ENCODE measurements around the gene BARHL1. TPM values are rescaled to one million over a fixed set of nuclear protein-coding genes. Genes with fewer than 3 reads are reported as not detected.

Gene BARHL1
- total RNA-seq, 1 experiment from 2014 or later = 0.15 TPM

GRCh38 chr9:132591244-132591643, 8.8 kb downstream of the BARHL1 start:
- peaks cover 70% of the 10 kb centered on the region for H3K27me3 Mint-ChIP-seq (ENCODE audit: low read depth)
- peaks cover 47% of the 10 kb centered on the region for H3K4me1 Mint-ChIP-seq

DNA sequence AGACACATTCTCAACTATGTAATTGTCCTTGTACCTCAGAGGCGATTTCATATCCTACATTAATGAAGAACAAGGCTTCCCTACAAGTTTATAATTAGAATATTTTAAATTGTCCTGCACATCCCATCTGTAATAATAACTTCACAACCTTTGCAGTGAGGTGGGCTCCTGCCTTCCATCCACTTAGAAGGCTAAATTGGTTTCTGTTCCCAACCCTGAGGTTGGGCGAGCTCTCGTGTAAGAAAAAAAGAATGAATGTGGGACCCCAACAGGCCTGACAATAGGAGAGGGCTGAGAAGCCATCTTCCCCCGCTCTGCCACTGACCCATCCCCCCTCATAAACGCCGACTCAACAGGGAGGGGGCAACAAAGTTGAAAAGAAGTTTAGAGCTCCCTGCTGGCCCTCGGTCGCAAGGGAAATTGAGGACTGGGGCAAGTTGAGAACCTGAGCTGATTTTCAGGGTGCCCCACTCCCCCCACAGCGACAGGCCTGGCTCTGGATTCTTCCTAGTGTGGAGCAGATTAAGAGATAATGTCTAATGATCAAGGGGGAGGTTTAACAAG, 9.4 kb downstream of the BARHL1 start:
- peaks cover 64% of the 10 kb centered on the region for H3K27me3 Mint-ChIP-seq (ENCODE audit: low read depth)
- H3K4me3 Mint-ChIP-seq = peak overlapping the region; percentile 66
- ChIA-PET POLR2A (no interaction called here), CTCF (interaction anchor here (0.6 to 1.4 kb wide), 6 partner anchors 12 to 246 kb away, joined by 3 to 4 read pairs (median 3); partner anchors contain the start of genes DDX31 and GTF3C4)
- DNase-seq (ENCODE audit: low spot score) = no peak
- peak; percentile 9 for ATAC-seq
- peaks cover 41% of the 10 kb centered on the region for H3K4me1 Mint-ChIP-seq
- no peaks in the 10 kb centered on the region for H3K9me3 Mint-ChIP-seq
- H3K27ac Mint-ChIP-seq = peak overlapping the region; percentile 80
- H3K36me3 Mint-ChIP-seq = peaks cover 19% of the 10 kb centered on the region
- TF ChIP-seq PRRX2 (CRISPR knock-in tag; IDR thresholded peaks at IDR 0.05) (no peak), FOXP4 (CRISPR knock-in tag; IDR thresholded peaks at IDR 0.05) (0 out of 2 replicates have a peak, but pooled peaks have one; percentile 22)
- TF ChIP-seq, protein P1, sequence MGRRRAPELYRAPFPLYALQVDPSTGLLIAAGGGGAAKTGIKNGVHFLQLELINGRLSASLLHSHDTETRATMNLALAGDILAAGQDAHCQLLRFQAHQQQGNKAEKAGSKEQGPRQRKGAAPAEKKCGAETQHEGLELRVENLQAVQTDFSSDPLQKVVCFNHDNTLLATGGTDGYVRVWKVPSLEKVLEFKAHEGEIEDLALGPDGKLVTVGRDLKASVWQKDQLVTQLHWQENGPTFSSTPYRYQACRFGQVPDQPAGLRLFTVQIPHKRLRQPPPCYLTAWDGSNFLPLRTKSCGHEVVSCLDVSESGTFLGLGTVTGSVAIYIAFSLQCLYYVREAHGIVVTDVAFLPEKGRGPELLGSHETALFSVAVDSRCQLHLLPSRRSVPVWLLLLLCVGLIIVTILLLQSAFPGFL (CRISPR knock-in tag; IDR thresholded peaks at IDR 0.05; ENCODE audit: borderline replicate concordance) = no peak
- TF ChIP-seq, protein P2, sequence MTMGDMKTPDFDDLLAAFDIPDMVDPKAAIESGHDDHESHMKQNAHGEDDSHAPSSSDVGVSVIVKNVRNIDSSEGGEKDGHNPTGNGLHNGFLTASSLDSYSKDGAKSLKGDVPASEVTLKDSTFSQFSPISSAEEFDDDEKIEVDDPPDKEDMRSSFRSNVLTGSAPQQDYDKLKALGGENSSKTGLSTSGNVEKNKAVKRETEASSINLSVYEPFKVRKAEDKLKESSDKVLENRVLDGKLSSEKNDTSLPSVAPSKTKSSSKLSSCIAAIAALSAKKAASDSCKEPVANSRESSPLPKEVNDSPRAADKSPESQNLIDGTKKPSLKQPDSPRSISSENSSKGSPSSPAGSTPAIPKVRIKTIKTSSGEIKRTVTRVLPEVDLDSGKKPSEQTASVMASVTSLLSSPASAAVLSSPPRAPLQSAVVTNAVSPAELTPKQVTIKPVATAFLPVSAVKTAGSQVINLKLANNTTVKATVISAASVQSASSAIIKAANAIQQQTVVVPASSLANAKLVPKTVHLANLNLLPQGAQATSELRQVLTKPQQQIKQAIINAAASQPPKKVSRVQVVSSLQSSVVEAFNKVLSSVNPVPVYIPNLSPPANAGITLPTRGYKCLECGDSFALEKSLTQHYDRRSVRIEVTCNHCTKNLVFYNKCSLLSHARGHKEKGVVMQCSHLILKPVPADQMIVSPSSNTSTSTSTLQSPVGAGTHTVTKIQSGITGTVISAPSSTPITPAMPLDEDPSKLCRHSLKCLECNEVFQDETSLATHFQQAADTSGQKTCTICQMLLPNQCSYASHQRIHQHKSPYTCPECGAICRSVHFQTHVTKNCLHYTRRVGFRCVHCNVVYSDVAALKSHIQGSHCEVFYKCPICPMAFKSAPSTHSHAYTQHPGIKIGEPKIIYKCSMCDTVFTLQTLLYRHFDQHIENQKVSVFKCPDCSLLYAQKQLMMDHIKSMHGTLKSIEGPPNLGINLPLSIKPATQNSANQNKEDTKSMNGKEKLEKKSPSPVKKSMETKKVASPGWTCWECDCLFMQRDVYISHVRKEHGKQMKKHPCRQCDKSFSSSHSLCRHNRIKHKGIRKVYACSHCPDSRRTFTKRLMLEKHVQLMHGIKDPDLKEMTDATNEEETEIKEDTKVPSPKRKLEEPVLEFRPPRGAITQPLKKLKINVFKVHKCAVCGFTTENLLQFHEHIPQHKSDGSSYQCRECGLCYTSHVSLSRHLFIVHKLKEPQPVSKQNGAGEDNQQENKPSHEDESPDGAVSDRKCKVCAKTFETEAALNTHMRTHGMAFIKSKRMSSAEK (CRISPR knock-in tag; IDR thresholded peaks at IDR 0.05; ENCODE audit: borderline replicate concordance) = no peak

More at GRCh38 chr9:132591244-132591643, 8.8 kb downstream of the BARHL1 start:
- Mint-ChIP-seq H3K36me3 (peaks cover 15% of the 10 kb centered on the region), H3K9me3 (no peaks in the 10 kb centered on the region), H3K4me3 (peak overlapping the region; percentile 66), H3K27ac (0 out of 2 replicates have a peak overlapping the region, but pooled peaks have one; percentile 80)
- ChIA-PET CTCF (interaction anchor here (0.6 to 1.4 kb wide), 5 partner anchors 12 to 221 kb away, joined by 3 to 4 read pairs (median 3); partner anchors contain the start of genes DDX31 and GTF3C4), POLR2A (interaction anchor here (1.5 kb wide), 1 partner anchor 79 kb away, joined by 5 read pairs; the partner anchor contains the start of genes DDX31 and GTF3C4)
- TF ChIP-seq, protein P3, sequence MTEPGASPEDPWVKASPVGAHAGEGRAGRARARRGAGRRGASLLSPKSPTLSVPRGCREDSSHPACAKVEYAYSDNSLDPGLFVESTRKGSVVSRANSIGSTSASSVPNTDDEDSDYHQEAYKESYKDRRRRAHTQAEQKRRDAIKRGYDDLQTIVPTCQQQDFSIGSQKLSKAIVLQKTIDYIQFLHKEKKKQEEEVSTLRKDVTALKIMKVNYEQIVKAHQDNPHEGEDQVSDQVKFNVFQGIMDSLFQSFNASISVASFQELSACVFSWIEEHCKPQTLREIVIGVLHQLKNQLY (CRISPR knock-in tag; IDR thresholded peaks at IDR 0.05) = no peak
- no peak for TF ChIP-seq MAX (CRISPR knock-in tag; IDR thresholded peaks at IDR 0.05)
- TF ChIP-seq ZNF671 (CRISPR knock-in tag; IDR thresholded peaks at IDR 0.05) = no peak
- TF ChIP-seq AR (CRISPR knock-in tag; IDR thresholded peaks at IDR 0.05) = no peak
- TF ChIP-seq, protein P1 (CRISPR knock-in tag; IDR thresholded peaks at IDR 0.05; ENCODE audit: borderline replicate concordance) = no peak
- no peak for TF ChIP-seq SP1 (CRISPR knock-in tag; conservative IDR thresholded peaks at IDR 0.05)
- TF ChIP-seq SMAD4 (CRISPR knock-in tag; IDR thresholded peaks at IDR 0.05) = no peak
- TF ChIP-seq GRHL2 (CRISPR knock-in tag; IDR thresholded peaks at IDR 0.05; ENCODE audit: insufficient replicate concordance, severe bottlenecking) = no peak
- TF ChIP-seq HMGXB4 (CRISPR knock-in tag; IDR thresholded peaks at IDR 0.05) = no peak
- no peak; the same call in 1 of the 2 replicates for TF ChIP-seq ZNF423 (CRISPR knock-in tag; IDR thresholded peaks at IDR 0.05)
- ATAC-seq (peak; percentile 13), DNase-seq (ENCODE audit: low spot score) (no peak)

Measured in WTC11 (cell line).